Type B pancreatic cell (in vitro differentiated cells): Measurements from ENCODE around the gene TMEM259. TPM values are rescaled to one million over a fixed set of nuclear protein-coding genes. Genes with fewer than 3 reads are reported as not detected.

Source experiments
- DNase-seq: peaks from one replicate; pipeline ENCODE4 v3.0.0; 2021; ENCODE audit warnings: mixed read lengths; ENCODE audit not compliant: unreplicated experiment; ENCODE audit errors: extremely low spot score
- H3K27ac Mint-ChIP-seq: 2 replicates; pipeline ENCODE4 v1.8.0; 2021; ENCODE audit warnings: mild to moderate bottlenecking, mixed read lengths
- H3K27me3 Mint-ChIP-seq: 2 replicates; pipeline ENCODE4 v1.8.0; 2021; ENCODE audit warnings: mixed read lengths
- H3K36me3 Mint-ChIP-seq: 2 replicates; pipeline ENCODE4 v1.8.0; 2021; ENCODE audit warnings: mixed read lengths
- H3K4me1 Mint-ChIP-seq: one replicate; pipeline ENCODE4 v1.8.0; 2021; ENCODE audit warnings: mixed read lengths; ENCODE audit not compliant: unreplicated experiment
- H3K4me3 Mint-ChIP-seq: 2 replicates; pipeline ENCODE4 v1.8.0; 2021; ENCODE audit warnings: mild to moderate bottlenecking, mixed read lengths
- H3K9me3 Mint-ChIP-seq: 2 replicates; pipeline ENCODE4 v1.8.0; 2021; ENCODE audit warnings: mixed read lengths
- CTCF ChIP-seq: fragments of 200-600 bp; sonication (generic); conservative IDR thresholded peaks from 2 replicates; pipeline ENCODE4 v1.5.0; 2021; ENCODE audit warnings: antibody characterized with exemption, mild to moderate bottlenecking
- total RNA-seq: library from RNA; stranded (reverse); gene quantifications from 2 replicates; pipeline ENCODE4 v1.2.1, GENCODE V29; 2021; ENCODE audit warnings: low replicate concordance

The TMEM259 gene
- total RNA-seq, 1 donor from 2014 or later = 173 TPM

- Mint-ChIP-seq H3K4me1 (no peaks in the 10 kb centered on the region), H3K27ac (no peak overlapping the region), H3K9me3 (no peaks in the 10 kb centered on the region), H3K36me3 (peaks cover 3% of the 10 kb centered on the region), H3K27me3 (no peaks in the 10 kb centered on the region), H3K4me3 (no peak overlapping the region)
- TF ChIP-seq CTCF = no peak
- DNase-seq = no peak
Observed at GRCh38 chr19:1058112-1058511, 37.2 kb upstream of the TMEM259 start.

GRCh38 chr19:1057176-1057855 lies 36.4 kb upstream of the TMEM259 start:
- no peak overlapping the region for H3K27ac Mint-ChIP-seq
- no peaks in the 10 kb centered on the region for H3K27me3 Mint-ChIP-seq
- H3K4me3 Mint-ChIP-seq = no peak overlapping the region
- no peak for TF ChIP-seq CTCF
- H3K9me3 Mint-ChIP-seq = no peaks in the 10 kb centered on the region
- peaks cover 3% of the 10 kb centered on the region for H3K36me3 Mint-ChIP-seq
- H3K4me1 Mint-ChIP-seq = no peaks in the 10 kb centered on the region
- no peak for DNase-seq

GRCh38 chr19:1055886-1056620 lies 35.1 kb upstream of the TMEM259 start:
- no peak for DNase-seq
- no peak overlapping the region for H3K4me3 Mint-ChIP-seq
- no peak overlapping the region for H3K27ac Mint-ChIP-seq
- H3K9me3 Mint-ChIP-seq = no peaks in the 10 kb centered on the region
- no peaks in the 10 kb centered on the region for H3K27me3 Mint-ChIP-seq
- peaks cover 3% of the 10 kb centered on the region for H3K36me3 Mint-ChIP-seq
- no peak for TF ChIP-seq CTCF
- no peaks in the 10 kb centered on the region for H3K4me1 Mint-ChIP-seq

GRCh38 chr19:1055028-1055425 lies 34.1 kb upstream of the TMEM259 start:
- Mint-ChIP-seq H3K4me3 (no peak overlapping the region), H3K36me3 (peaks cover 3% of the 10 kb centered on the region), H3K27me3 (no peaks in the 10 kb centered on the region), H3K9me3 (no peaks in the 10 kb centered on the region), H3K27ac (no peak overlapping the region), H3K4me1 (no peaks in the 10 kb centered on the region)
- DNase-seq = no peak
- TF ChIP-seq CTCF = no peak

GRCh38 chr19:1054102-1055027 lies 33.4 kb upstream of the TMEM259 start:
- H3K27ac Mint-ChIP-seq = no peak overlapping the region
- no peak for DNase-seq
- no peaks in the 10 kb centered on the region for H3K4me1 Mint-ChIP-seq
- TF ChIP-seq CTCF = no peak
- no peaks in the 10 kb centered on the region for H3K9me3 Mint-ChIP-seq
- peaks cover 3% of the 10 kb centered on the region for H3K36me3 Mint-ChIP-seq
- H3K27me3 Mint-ChIP-seq = no peaks in the 10 kb centered on the region
- H3K4me3 Mint-ChIP-seq = no peak overlapping the region
